NCI-H524 treated with DMSO at 0.1 percent for 48 hours (cell line): Measurements from ENCODE around the gene PRDM16.

Experiments used
- DNase-seq: peaks from one replicate; lab custom pipeline; 2025; lab: John Stamatoyannopoulos, UW

PRDM16 gene

DNA sequence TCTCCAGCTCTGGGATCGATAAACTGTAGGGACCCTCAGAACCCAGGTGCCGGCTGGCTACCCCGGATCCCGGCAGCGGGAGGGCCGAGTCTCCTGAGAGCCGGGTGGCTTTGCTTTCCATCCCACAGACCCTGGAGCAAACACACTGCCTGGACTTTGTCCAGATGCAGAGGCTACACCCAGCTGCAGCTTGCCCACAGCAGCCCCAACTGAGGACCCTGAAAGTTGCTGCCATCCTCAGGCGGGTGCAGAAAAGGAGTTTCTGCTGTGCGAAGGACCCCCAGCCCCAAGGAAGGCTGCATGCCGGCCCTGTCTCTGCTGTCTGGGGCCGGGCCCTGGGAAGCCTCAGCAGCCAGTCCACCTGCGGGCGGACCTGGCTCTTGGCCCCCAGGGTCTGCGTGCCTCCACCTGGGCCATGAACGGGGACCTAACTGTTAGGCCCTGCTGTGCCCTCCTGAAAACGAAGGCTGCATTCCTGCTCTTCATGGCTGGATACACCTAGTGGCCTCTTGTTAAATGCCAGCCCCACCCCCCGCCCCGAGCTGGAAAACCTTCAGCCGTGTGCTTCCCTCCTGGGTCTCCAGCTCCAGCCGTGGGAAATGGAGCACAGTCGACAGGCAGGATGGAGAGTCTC is 287.9 kb downstream of the PRDM16 start:
- no peak for DNase-seq

DNA sequence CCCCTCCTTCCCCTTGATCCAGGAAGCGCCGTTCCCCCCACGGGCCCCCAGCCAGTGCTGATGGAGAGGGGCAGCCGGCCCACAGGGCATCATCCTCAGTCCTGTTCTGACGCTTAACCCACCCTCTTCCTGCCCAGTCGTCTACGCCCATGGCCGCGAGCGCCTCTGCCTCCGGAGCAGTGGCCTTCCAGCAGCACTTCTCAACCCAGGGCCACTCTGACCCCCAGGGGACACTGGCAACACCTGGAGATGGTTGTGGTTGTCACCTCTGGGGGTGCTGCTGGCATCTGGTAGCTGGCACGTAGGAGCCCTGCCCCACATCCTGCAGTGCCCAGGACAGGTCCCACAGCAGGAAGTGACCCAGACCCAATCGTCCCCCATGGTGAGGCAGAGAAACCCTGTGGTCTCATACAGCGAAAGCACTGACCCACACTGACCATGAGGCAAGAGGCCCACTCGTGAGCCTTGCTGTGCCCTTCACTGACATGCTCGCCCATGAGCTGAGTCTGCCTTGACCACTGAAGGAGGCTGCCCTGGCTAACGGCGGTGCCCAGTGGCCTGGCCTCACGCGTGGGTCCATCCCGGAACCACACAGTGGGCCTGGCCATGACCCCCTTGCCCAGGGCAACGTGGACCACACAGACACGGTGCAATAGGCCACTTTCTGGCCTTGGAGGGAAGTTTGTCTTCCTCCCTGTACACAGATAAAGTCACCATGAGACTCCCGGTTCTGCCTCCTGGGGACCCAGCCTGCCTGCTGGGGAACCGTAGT is 288.7 kb downstream of the PRDM16 start:
- DNase-seq = no peak

- peak; percentile 2 for DNase-seq
Measured at GRCh38 chr1:3359351-3359750, 290.3 kb downstream of the PRDM16 start.

- DNase-seq = no peak
Measured at GRCh38 chr1:3359756-3360440, 290.9 kb downstream of the PRDM16 start.

- no peak for DNase-seq
Measured at GRCh38 chr1:3360646-3361257, 291.7 kb downstream of the PRDM16 start.

GRCh38 chr1:3363023-3363422 is 294.0 kb downstream of the PRDM16 start:
- no peak for DNase-seq

GRCh38 chr1:3363756-3364155 is 294.8 kb downstream of the PRDM16 start:
- DNase-seq = no peak

DNA sequence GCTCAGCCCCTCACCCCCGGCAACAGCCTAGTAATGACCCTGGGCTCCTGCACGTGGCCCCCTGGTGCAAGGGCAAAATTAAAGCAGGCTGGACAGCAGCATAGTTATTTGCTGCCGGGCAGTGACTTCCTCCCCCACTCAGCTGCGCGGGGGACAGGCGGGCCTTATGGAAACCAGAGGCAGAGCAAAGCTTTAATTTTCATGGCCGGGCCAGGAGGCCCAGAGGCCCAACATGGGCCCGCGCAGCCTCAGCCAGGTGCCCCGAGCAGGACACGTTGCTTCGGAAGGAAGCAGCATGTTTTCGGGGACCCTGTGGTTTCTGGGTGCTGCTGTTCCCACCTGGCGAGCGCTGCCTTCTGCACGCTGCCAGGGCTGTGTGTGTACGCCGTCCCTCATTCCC is 295.5 kb downstream of the PRDM16 start:
- DNase-seq = no peak

GRCh38 chr1:3364983-3365382 is 296.0 kb downstream of the PRDM16 start:
- no peak for DNase-seq

DNA sequence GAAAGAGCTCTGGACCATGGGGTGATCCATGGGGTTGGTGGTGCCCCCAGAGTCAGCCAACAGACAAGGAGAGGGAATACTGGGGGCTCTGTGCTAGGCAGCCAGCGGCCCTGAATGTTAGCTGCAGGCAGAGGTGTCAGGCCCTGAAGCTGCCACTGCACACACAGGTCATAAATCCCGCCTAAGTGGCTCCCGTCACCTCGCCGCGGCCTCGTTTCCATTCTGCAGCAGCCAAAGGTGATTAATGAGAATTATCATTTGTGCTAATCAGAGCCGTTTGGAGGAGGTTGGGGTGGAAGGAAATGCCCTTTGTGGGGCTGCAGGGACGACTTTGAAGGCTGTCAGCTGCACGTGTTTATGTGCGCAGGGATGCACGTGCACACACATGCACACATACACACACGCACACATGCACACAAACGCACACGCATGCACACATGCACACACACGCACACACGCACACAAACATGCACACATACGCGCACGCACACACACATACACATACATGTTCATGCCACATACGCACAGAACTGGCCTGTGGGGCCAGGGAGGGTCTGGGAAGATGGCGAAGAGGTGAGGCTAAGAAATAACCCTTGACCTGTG is 296.6 kb downstream of the PRDM16 start:
- DNase-seq = no peak

DNA sequence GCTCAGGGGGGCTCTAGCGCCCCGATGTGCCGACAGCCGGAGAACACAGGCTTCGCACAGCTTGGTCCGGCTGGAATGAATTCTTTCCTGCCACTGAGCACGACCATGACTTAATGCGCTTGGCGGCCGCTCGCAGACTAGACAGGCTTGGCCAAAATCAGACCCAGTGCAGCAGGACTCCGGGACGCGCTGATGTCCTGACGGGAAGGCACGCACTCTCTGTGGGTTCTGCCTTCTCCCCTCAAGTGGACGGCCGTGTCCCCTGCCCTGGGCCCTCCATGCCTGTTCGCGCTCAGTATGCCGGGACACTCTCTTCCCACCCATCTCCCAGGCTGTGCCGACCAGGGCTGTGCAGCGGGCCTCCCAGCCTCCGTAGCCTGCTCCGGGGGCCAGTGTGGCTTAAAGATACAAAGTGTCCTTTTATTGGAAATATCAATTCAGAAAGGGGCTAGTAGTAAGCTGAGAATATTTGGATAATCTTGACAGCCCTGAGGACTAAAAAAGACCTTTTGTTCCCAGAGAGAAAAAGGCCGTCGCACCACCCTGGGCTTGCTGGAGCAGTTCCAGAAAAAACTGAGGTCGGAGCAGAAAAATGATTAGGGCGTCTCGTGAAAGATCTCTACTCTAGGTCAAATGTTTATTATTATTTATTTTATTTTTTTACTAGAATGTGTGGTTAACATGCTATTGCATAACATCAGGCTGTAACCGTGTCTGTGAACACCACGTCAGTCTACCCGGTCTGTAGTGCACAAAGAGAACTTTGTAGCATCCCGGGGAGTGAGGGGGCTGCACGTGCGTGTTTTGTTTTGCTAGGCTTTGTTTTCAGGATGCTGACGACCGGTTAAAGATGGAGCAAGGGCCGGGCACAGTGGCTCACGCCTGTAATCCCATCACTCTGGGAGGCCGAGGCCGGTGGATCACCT is 297.4 kb downstream of the PRDM16 start:
- no peak for DNase-seq

DNA sequence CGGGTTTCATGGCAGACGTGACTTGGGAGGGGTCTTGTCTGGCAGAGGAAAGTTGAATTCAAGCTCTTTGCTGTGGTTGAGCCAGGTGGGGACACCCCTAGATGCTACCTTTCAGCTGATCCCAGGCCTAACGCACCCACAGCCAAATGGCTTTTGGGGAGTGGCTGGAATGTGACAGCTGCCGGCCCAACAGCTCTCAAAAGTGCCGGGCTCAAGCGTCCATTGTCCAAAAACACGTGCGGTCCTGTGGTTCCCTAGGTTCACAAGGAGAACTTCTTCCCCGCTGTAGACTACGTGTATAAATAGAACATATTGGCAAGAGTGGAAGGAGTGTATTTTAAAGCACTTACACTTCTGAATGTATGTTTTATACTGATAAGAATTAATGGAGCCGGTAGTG is 298.4 kb downstream of the PRDM16 start:
- DNase-seq = no peak

- no peak for DNase-seq
Measured at GRCh38 chr1:3368059-3368458, 299.1 kb downstream of the PRDM16 start.

- no peak for DNase-seq
Measured at GRCh38 chr1:3368711-3369445, 299.9 kb downstream of the PRDM16 start.

DNA sequence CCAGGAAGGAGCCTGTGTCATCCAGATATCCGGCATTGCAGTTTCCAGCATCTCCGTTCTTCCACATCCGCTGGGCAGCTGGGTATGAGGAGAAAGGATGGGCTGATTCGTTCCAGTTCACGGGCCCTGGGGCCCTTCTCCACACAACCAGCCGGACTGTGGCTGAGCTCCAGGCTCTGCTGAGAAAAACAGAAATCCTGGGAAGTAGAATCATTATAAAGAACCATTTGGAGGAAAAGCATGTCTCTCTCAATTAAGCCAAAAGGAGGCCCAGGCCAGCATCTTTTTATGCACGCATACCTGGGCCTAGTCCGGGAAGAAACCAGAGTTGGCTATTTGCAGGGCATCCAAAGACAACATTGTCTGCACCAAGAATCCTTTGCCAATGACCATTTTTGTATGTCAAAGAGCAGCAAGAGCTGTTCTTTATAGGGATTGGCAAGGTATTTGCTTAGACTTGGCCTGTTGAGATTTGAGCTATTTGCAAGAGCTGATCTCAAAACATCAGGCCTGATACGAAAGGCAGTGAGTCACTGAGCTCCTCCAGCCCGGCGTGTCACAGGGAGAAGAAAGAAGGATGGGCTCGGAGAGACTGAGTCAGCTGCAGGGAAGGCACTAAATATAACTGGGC is 300.6 kb downstream of the PRDM16 start:
- DNase-seq = no peak

DNA sequence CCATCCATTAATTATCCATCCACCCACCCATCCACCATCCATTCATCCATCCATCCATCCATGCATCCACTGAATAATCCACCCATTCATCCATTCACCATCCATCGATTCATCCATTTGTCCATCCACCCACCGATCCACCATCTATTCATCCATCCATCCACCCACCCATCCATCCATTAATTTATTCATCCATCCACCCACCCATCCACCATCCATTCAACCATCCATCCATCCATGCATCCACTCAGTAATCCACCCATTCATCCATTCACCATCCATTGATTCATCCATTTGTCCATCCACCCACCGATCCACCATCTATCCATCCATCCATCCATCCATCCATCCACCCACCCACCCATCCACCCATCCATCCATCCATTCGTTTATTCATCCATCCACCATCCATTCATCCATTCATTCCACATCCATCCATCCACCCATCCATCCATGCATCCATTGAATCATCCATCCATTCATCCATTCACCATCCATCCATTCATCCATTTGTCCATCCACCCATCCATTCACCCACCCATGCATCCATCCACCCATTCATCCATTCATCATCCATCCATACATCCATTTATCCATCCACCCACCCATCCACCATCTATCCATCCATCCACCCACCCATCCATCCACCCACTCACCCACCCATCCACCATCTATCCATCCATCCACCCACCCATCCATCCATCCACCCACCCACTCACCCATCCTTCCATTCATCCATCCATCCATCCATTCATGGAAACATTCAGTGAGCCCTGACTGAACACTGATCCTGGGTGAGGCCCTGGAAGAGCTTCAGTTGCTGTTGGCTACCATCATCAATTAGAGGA is 302.1 kb downstream of the PRDM16 start:
- no peak for DNase-seq

- no peak for DNase-seq
Measured at GRCh38 chr1:3372317-3372716, 303.3 kb downstream of the PRDM16 start.

GRCh38 chr1:3373175-3373574 is 304.2 kb downstream of the PRDM16 start:
- DNase-seq = no peak
